Measurements from ENCODE around the gene ZNF577.

Gene ZNF577

DNA sequence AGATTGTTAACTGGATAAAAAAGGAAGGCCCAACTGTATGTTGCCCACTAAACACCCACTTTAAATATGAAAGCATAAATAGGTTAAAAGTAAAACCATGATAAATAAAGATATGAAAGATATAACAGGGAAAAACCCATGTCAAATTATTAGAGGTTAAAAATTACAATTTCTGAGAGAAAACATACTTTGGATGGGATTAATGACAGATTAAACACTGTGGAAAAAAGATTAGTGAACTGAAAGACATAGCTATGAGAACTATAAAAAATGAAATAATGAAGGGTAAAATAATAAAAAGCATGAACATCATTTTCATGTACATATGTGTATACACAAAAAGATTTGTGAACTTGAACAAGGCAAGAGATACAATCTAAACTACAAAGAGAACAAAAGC, 2.2 kb upstream of the ZNF577 start:
- no peak for DNase-seq (ENCODE audit: extremely low read depth, insufficient read length)
- H3K27me3 ChIP-seq (replicated peaks; ENCODE audit: control insufficient read depth, insufficient read depth, low read length), result no peaks in the 10 kb centered on the region
- H3K36me3 ChIP-seq (ENCODE audit: control insufficient read depth, insufficient read depth, low read length), result peaks cover 15% of the 10 kb centered on the region
- H3K4me3 ChIP-seq (replicated peaks; ENCODE audit: low read depth, low read length), result no peak overlapping the region
- no peak for TF ChIP-seq CTCF (IDR thresholded peaks at IDR 0.05; ENCODE audit: insufficient read depth, low read length, poor library complexity, severe bottlenecking)

DNA sequence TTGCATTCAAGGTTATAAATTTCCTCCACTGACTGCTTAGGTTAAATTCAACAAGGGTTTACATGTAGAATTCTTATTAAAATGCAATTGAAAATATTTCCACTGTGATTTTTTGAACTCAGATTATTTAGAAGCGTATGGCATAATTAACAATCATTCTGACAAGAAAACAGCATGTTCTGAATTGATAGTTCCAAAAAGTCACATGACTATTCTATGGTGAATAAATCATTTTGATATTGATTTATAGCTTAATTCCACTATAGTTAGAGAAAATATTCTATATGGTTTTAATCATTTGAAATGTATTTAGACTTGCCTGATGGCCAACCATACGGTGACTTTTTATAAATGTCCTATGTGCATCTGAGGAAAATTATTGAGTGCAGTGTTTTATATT, 3.0 kb downstream of the ZNF577 start:
- no peak for DNase-seq (ENCODE audit: extremely low read depth, insufficient read length)
- no peaks in the 10 kb centered on the region for H3K27me3 ChIP-seq (replicated peaks; ENCODE audit: control insufficient read depth, insufficient read depth, low read length)
- peaks cover 5% of the 10 kb centered on the region for H3K36me3 ChIP-seq (ENCODE audit: control insufficient read depth, insufficient read depth, low read length)
- H3K4me3 ChIP-seq (replicated peaks; ENCODE audit: low read depth, low read length), result no peak overlapping the region
- no peak for TF ChIP-seq CTCF (IDR thresholded peaks at IDR 0.05; ENCODE audit: insufficient read depth, low read length, poor library complexity, severe bottlenecking)

GRCh38 chr19:51882518-51882917, 5.2 kb downstream of the ZNF577 start:
- no peak overlapping the region for H3K4me3 ChIP-seq (replicated peaks; ENCODE audit: low read depth, low read length)
- no peak for DNase-seq (ENCODE audit: extremely low read depth, insufficient read length)
- no peak for TF ChIP-seq CTCF (IDR thresholded peaks at IDR 0.05; ENCODE audit: insufficient read depth, low read length, poor library complexity, severe bottlenecking)
- H3K36me3 ChIP-seq (ENCODE audit: control insufficient read depth, insufficient read depth, low read length), result peaks cover 3% of the 10 kb centered on the region
- no peaks in the 10 kb centered on the region for H3K27me3 ChIP-seq (replicated peaks; ENCODE audit: control insufficient read depth, insufficient read depth, low read length)

- H3K4me3 ChIP-seq (replicated peaks; ENCODE audit: low read depth, low read length), result no peak overlapping the region
- no peak for DNase-seq (ENCODE audit: extremely low read depth, insufficient read length)
- no peaks in the 10 kb centered on the region for H3K27me3 ChIP-seq (replicated peaks; ENCODE audit: control insufficient read depth, insufficient read depth, low read length)
- peaks cover 6% of the 10 kb centered on the region for H3K36me3 ChIP-seq (ENCODE audit: control insufficient read depth, insufficient read depth, low read length)
- no peak for TF ChIP-seq CTCF (IDR thresholded peaks at IDR 0.05; ENCODE audit: insufficient read depth, low read length, poor library complexity, severe bottlenecking)
Observed at GRCh38 chr19:51873097-51873496, 14.7 kb downstream of the ZNF577 start.

- no peak for DNase-seq (ENCODE audit: extremely low read depth, insufficient read length)
- TF ChIP-seq CTCF (IDR thresholded peaks at IDR 0.05; ENCODE audit: insufficient read depth, low read length, poor library complexity, severe bottlenecking), result no peak
- no peaks in the 10 kb centered on the region for H3K36me3 ChIP-seq (ENCODE audit: control insufficient read depth, insufficient read depth, low read length)
- H3K27me3 ChIP-seq (replicated peaks; ENCODE audit: control insufficient read depth, insufficient read depth, low read length), result no peaks in the 10 kb centered on the region
- no peak overlapping the region for H3K4me3 ChIP-seq (replicated peaks; ENCODE audit: low read depth, low read length)
Observed at GRCh38 chr19:51861870-51862622, 25.7 kb downstream of the ZNF577 start.

- H3K36me3 ChIP-seq (ENCODE audit: control insufficient read depth, insufficient read depth, low read length), result no peaks in the 10 kb centered on the region
Observed at GRCh38 chr19:51837145-51837544, 50.6 kb downstream of the ZNF577 start.

More at GRCh38 chr19:51837145-51837544, 50.6 kb downstream of the ZNF577 start:
- DNase-seq (ENCODE audit: extremely low read depth, insufficient read length), result no peak
- Histone ChIP-seq H3K27me3 (replicated peaks; ENCODE audit: control insufficient read depth, insufficient read depth, low read length) (no peaks in the 10 kb centered on the region), H3K4me3 (replicated peaks; ENCODE audit: low read depth, low read length) (no peak overlapping the region)
- no peak for TF ChIP-seq CTCF (IDR thresholded peaks at IDR 0.05; ENCODE audit: insufficient read depth, low read length, poor library complexity, severe bottlenecking)
